HG03064 (cell line): ENCODE data around the gene PLIN3.
"Not testable (repeated sequence)": the region's sequence is repeated elsewhere in the genome, so short reads cannot be mapped to it uniquely, and the experiment has no call there.

Source experiments
- ATAC-seq: cut with Tn5 transposase; IDR thresholded peaks from one replicate; pipeline ENCODE4 v1.9.1; 2021; ENCODE audit warnings: low read depth; ENCODE audit not compliant: unreplicated experiment

The PLIN3 gene

GRCh38 chr19:4892962-4893361 lies 25.5 kb upstream of the PLIN3 start:
- ATAC-seq = not testable (repeated sequence)

GRCh38 chr19:4891066-4891465 lies 23.6 kb upstream of the PLIN3 start:
- no peak for ATAC-seq

DNA sequence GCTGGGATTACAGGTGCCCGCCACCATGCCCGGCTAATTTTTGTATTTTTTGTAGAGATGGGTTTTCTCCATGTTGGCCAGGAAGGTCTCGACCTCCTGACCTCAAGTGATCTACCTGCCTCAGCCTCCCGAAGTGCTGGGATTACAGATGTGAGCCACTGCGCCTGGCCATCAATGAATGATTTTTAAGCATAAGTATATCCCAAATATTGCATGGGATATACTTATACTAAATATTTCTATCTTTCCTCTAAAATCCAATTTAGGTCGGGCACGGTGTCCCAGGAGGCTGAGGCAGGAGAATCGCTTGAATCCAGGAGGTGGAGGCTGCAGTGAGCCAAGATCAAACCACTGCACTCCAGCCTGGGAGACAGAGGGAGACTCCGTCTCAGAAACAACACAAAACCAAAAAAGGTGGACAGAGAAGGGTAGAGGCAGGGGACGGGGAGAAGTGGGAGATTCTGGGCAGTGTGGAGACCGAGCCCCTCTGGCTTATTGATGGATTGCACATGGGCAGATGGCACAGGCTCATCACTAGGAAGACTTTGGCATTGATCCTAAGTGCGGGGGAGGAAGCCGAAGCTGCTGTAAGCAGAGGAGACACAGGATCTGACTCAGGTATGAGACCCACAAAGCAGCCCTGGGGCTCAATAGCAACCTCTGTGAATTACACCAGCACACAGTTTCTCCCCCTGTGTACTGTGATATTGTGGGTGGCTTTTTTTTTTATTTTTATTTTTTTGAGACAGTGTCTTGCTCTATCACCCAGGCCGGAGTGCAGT lies 21.8 kb upstream of the PLIN3 start:
- ATAC-seq = no peak

DNA sequence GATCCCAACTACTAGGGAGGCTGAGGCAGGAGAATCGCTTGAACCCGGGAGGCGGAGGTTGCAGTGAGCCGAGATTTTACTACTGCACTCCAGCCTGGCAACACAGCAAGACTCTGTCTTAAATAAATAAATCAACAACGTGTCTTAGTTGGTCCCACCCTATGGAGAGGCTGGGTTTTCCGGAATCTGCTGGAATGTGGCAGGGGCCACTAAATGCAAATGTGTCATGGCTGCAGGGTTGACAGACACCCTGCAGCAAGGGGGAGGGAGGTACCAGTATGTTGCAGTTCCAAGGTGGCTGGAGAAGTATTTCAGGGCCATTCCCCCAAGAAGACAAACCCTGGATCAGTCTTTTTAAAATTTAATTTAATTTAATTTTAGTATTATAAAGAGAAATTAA lies 20.3 kb upstream of the PLIN3 start:
- ATAC-seq = not testable (repeated sequence)

DNA sequence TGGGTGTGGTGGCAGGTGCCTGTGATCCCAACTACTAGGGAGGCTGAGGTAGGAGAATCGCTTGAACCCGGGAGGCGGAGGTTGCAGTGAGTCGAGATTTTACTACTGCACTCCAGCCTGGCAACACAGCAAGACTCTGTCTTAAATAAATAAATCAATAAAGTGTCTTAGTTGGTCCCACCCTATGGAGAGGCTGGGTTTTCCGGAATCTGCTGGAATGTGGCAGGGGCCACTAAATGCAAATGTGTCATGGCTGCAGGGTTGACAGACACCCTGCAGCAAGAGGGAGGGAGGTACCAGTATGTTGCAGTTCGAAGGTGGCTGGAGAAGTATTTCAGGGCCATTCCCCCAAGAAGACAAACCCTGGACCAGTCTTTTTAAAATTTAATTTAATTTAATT lies 17.5 kb upstream of the PLIN3 start:
- ATAC-seq = not testable (repeated sequence)

DNA sequence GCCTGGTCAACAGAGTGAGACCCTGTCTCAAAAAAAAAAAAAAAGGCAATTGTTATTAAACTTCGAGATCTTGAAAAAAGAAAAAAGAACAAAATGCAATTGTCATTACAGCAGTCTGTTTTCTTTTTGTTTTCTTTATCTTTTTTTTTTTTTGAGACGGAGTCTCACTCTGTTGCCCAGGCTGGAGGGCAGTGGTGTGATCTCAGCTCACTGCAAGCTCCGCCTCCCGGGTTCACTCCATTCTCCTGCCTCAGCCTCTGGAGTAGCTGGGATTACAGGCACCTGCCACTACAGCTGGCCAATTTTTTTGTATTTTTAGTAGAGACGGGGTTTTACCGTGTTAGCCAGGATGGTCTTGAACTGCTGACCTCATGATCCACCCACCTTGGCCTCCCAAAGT lies 15.4 kb upstream of the PLIN3 start:
- ATAC-seq = not testable (repeated sequence)

DNA sequence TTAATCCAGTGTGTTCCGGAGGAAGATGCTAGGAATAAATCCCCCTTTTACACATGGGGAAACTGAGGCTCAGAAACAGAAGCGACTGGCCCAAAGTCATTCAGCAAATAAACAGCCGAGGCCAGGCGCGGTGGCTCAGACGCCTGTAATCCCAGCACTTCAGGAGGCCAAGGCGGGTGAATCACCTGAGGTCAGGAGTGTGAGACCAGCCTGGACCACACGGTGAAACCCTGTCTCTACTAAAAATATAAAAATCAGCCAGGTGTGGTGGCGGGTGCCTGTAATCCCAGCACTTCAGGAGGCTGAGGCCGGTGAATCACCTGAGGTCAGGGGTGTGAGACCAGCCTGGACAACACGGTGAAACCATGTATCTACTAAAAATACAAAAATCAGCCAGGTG lies 11.6 kb upstream of the PLIN3 start:
- ATAC-seq = no peak

- ATAC-seq = no peak
Measured at GRCh38 chr19:4878491-4878968, 11.1 kb upstream of the PLIN3 start.

DNA sequence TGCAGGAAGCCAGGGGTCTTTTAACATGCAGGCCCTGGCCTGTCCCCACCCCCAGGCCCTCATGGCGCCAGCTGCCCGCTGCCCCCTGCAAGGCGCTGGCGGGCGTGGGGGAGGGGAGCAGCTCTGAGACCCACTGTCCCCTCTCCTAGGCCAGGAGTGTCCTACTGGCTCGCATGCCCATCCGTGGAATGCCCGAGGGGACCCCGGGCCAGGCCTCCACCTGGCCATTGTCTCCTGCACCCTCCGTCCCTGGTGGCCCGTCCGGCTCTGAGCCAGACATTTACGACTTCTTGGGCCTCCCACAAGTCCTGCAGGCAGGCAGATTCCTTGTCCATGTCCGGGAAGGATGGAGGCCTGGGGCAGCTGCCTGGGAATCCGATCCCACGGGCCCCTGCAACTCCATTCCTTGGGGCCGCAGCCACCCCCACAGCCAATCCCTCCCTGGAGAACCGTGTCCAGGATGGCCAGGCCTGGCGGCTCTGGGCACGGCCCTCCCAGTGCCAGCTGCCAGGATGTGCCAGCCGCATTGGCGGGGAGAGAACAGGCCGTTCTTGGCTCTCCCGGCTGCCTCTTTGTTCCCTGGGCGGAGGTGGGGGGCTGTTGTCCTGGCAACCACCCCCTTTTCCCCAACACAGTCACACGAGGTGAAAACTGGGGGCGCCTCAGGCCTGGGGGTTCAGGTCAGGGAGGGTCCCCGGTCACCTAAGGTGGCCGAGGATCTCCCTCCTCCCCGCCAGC lies 10.5 kb upstream of the PLIN3 start:
- ATAC-seq = no peak

DNA sequence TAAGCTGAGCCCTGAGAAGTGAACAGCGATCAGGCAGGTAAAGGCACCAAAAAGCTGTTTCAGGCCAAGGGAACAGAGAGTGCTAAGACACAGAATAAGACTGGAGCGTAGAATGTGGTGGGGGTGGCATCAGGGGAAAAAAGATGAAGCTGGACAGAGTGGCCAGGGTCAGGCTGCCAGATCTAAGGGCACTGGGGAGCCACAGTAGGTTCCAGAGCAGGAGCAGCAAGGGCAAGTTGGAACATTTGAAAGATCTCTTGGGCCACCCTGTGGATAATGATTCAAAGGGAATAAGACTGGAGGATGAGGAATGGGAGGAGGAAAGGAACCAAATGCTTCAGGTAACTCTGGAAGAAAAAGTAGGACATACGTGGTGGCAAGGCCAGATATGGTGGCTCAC lies 6.5 kb upstream of the PLIN3 start:
- no peak for ATAC-seq

- ATAC-seq = no peak
Measured at GRCh38 chr19:4871711-4872110, 4.2 kb upstream of the PLIN3 start.

- no peak for ATAC-seq
Measured at GRCh38 chr19:4870025-4870700, 2.7 kb upstream of the PLIN3 start.

- ATAC-seq = no peak
Measured at GRCh38 chr19:4868286-4868834, 893 bp upstream of the PLIN3 start.

DNA sequence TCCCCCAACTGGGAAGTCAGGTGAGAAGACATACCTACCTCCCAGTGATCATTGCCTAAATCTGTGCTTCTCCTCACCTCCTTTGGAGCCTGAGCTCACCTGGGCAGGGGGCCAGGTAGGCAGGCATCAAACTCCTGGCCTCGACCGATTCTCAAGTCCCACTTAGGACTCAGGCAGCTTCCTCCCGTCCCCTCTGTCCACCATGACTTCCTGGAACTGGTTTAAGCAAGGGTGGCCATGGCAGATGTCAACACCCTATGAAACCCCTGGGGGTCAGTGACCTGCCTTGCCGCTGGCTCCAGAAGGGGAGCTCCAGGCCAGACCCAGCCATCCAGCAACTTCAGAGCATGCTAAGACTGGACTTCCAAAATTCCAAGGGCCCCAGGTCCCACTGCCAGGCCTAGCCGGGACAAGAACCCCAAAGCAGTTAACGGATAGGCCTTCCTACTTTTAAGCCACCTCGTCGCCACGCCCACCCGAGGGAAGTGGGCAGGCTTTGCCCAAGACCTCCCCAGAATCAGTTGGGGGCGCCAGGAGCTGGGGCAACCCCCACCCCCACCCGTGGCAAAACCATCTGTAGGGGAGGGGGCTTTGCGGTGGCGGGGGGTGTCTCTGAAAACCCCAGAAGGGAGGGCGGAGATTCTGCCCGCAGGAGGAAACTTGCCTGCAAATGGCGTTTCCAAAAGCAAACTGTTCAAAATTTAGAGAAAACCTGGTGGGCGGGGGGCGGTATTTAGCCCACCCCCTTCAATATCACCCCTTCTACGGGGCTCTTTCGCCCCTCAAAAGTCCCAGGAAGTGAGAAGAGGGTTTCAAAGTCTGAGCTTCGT lies 657 bp downstream of the PLIN3 start:
- ATAC-seq = no peak

DNA sequence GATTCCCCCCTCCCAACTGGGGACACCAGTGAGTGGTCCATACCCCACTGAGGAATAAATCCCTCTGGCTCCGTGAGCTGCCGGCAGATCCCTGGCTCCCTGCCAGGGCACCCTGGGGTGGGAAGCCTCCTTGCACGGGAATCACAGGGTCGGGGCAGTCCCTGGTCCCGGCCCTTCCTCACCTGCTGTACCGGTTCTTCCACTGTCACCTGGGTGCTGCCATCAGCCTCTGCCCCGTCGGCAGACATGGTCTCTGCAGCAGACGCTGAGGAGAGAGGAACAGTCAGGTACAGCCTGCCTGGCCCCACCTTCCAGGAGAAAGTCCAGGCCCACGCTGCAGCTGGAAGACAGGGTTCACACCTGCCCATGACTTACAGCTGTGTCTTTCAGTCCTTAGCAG lies 6.3 kb downstream of the PLIN3 start:
- no peak for ATAC-seq

DNA sequence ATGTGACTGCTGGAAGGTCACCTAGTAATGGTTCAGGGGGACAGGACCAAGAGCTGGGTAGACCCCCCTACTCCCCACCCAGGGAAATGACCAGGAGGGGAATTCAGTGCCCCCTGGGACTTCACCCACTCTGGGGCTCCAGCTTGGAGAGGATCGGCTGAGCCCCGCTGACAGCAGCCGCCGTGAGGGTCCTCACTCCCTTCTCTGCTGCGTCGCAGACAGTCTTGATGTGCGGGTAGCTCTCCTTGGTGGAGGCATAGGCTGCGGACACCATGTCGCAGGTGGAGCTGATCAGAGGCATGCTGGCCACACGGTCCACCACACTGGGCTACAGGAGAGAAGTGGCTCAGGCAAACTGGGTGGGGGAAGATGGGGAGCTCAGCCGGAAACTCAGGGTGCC lies 7.8 kb downstream of the PLIN3 start:
- no peak for ATAC-seq

GRCh38 chr19:4856468-4856867 lies 11.0 kb downstream of the PLIN3 start:
- not testable (repeated sequence) for ATAC-seq

DNA sequence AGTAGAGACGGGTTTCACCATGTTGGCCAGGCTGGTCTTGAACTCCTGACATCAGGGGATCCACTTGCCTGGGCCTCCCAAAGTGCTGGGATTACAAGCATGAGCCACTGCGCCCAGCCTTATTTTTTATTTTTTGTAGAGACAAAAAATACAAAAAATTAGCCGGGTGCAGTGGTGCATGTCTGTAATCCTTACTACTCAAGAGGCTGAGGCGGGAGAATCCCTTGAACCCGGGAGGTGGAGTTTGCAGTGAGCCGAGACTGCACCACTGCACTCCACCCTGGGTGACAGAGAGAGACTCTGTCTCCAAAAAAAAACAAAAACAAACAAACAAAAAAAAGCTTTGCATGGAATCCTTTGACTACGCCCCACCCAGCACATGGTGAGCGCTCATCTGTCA lies 14.0 kb downstream of the PLIN3 start:
- ATAC-seq = not testable (repeated sequence)

DNA sequence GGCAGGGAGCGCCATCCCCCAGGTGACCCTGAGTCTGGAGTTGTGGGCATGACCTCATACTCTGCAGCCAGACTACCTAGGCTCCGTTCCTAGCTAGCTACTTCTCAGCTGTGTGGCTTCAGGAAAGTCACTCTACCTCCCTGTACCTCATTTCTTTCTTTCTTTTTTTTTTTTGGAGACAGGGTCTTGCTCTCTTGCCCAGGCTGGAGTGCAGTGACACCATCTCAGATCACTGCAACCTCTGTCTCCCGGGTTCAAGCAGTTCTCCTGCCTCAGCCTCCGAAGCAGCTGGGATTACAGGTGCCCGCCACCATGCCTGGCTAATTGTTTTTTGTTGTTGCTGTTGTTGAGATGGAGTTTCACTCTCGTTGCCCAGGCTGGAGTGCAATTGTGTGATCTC lies 15.0 kb downstream of the PLIN3 start:
- ATAC-seq = no peak
